ENCODE data around the gene DCTN2.
A peak's percentile ranks its signal among the peaks of the same experiment; 100 is the strongest.

The DCTN2 gene

GRCh38 chr12:57491393-57492280 lies 55.4 kb downstream of the DCTN2 start:
- DNase-seq (ENCODE audit: low read depth, low spot score), result no peak

- no peak for DNase-seq (ENCODE audit: low read depth, low spot score)
Observed at GRCh38 chr12:57490126-57490525, 56.9 kb downstream of the DCTN2 start.

- DNase-seq (ENCODE audit: low read depth, low spot score), result no peak
Observed at GRCh38 chr12:57489157-57489641, 57.8 kb downstream of the DCTN2 start.

- DNase-seq (ENCODE audit: low read depth, low spot score), result no peak
Observed at GRCh38 chr12:57488402-57489156, 58.4 kb downstream of the DCTN2 start.

GRCh38 chr12:57487597-57488401 lies 59.2 kb downstream of the DCTN2 start, which contains the start of gene MARS1:
Gene MARS1, plus strand, starts transcription at chr12:57488068. Its CDS starts 23 bp downstream, at chr12:57488091.
- peak; percentile 96 for DNase-seq (ENCODE audit: low read depth, low spot score)

- no peak for DNase-seq (ENCODE audit: low read depth, low spot score)
Observed at GRCh38 chr12:57487055-57487596, 59.9 kb downstream of the DCTN2 start.

GRCh38 chr12:57485695-57486094 lies 61.3 kb downstream of the DCTN2 start:
- no peak for DNase-seq (ENCODE audit: low read depth, low spot score)

- DNase-seq (ENCODE audit: low read depth, low spot score), result peak; percentile 21
Observed at GRCh38 chr12:57483466-57483865, 63.5 kb downstream of the DCTN2 start.

GRCh38 chr12:57481671-57482070 lies 65.3 kb downstream of the DCTN2 start:
- DNase-seq (ENCODE audit: low read depth, low spot score), result no peak
